Fibroblast of pulmonary artery (primary cell): ENCODE measurements around the gene RPL28.
"Not testable (repeated sequence)": the region's sequence is repeated elsewhere in the genome, so short reads cannot be mapped to it uniquely, and the experiment has no call there.

Source experiments
- DNase-seq: peaks from one replicate; pipeline ENCODE4 v3.0.0-alpha.2; 2010; ENCODE audit warnings: low read depth
- H3K4me3 ChIP-seq: replicated peaks from 2 replicates; pipeline ENCODE4 v1.5.1; 2011; ENCODE audit warnings: low read depth, mild to moderate bottlenecking, control low read depth, low read length, moderate library complexity
- TF ChIP-seq, protein P1 (sequence below): IDR thresholded peaks from 2 replicates; pipeline ENCODE4 v1.5.1; 2011; ENCODE audit warnings: mild to moderate bottlenecking, control low read depth, low read length, inconsistent platforms; ENCODE audit errors: missing control alignments

The RPL28 gene

GRCh38 chr19:55418185-55418584 is 32.5 kb downstream of the RPL28 start:
- H3K4me3 ChIP-seq, result no peak overlapping the region
- DNase-seq, result peak; percentile 88
- TF ChIP-seq, protein P1, sequence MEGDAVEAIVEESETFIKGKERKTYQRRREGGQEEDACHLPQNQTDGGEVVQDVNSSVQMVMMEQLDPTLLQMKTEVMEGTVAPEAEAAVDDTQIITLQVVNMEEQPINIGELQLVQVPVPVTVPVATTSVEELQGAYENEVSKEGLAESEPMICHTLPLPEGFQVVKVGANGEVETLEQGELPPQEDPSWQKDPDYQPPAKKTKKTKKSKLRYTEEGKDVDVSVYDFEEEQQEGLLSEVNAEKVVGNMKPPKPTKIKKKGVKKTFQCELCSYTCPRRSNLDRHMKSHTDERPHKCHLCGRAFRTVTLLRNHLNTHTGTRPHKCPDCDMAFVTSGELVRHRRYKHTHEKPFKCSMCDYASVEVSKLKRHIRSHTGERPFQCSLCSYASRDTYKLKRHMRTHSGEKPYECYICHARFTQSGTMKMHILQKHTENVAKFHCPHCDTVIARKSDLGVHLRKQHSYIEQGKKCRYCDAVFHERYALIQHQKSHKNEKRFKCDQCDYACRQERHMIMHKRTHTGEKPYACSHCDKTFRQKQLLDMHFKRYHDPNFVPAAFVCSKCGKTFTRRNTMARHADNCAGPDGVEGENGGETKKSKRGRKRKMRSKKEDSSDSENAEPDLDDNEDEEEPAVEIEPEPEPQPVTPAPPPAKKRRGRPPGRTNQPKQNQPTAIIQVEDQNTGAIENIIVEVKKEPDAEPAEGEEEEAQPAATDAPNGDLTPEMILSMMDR, result peak; percentile 78

DNA sequence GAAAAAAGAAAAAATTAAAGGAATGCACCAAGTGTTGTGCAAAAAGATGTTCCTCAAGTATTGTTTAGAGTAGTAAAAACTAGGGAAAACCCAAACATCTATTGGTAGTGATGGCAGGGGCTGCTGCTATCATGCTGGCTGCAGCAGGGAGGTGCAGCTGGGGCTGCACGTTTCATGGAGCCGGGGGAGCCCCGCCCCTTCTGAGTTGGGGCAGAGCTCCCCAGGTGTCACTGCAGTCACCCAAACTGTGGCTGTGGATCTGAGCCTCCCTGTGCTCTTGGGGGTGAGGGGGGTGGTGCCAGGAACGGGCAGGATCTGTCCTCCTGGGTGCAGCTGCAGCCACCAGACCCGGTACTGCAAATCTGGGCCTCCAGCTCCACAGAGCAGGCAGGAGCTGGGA is 33.4 kb downstream of the RPL28 start:
- no peak overlapping the region for H3K4me3 ChIP-seq
- TF ChIP-seq, protein P1, result no peak
- no peak for DNase-seq

DNA sequence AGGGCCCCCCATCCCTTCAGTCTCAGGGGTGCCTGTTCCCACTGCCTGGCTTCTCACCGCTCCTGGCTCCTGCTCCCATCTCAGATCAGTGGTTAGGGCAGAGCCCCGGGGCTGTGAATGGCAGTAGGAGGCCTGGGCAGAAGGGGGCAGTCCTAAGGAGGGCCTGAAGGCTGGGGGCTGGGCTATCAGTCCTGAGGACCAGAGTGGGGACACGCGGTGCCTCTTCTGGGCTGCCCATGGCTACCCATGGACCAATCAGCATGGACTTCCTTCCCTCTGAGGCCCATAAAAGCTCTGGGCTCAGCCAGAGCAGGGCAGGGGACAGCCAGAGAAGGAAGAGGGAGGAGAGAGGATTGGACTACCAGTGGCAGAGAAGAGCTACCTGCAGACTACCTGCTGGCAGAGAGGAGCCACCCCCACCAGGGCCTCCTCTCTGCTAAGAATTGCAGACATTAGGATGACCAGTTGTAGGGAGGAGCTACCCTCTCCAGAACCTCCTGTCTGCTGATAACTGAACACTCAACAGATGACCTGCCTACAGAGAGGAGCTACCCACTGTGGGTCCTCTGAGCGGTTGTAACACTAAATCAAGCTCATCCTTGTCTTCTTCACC is 34.0 kb downstream of the RPL28 start:
- H3K4me3 ChIP-seq, result no peak overlapping the region
- no peak for DNase-seq
- TF ChIP-seq, protein P1, result no peak

GRCh38 chr19:55421281-55421680 is 35.5 kb downstream of the RPL28 start:
- DNase-seq, result not testable (repeated sequence)

DNA sequence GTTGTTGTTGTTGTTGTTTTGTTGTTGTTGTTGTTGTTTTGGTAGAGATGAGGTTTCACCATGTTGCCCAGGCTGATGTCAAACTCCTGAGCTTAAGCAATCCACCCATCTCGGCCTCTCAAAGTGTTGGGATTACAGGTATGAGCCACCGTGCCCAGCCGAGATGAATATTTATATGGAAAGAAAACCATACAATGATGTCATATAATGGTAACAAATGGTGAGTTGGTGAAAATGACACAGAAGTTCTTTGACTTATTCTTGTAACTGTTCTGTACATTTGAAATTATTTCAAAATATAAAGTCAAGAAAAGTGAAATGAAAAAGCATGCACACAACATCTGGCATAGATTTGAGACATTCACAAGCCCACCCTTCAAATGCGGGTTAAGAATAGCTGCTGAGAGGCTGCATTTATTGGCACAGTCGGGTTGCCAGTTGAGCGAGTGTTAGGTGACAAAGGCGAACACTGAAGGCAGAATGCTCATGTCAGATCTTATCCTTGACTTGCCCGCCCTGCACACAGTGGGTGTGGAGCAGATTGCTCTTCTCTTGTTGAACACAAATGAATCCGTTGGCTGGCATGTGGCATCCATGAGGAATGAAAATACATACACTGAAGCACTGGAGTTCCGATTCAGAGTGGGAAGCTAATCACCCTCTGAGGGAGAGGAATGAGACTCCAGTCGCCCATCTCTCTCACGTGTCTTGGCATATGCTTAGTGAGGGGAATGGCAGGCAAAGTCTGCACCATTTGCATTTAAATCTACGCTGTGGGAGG is 37.7 kb downstream of the RPL28 start:
- TF ChIP-seq, protein P1, result no peak
- no peak overlapping the region for H3K4me3 ChIP-seq
- no peak for DNase-seq

More at GRCh38 chr19:55421281-55421680, 35.5 kb downstream of the RPL28 start:
- H3K4me3 ChIP-seq, result not testable (repeated sequence)

DNA sequence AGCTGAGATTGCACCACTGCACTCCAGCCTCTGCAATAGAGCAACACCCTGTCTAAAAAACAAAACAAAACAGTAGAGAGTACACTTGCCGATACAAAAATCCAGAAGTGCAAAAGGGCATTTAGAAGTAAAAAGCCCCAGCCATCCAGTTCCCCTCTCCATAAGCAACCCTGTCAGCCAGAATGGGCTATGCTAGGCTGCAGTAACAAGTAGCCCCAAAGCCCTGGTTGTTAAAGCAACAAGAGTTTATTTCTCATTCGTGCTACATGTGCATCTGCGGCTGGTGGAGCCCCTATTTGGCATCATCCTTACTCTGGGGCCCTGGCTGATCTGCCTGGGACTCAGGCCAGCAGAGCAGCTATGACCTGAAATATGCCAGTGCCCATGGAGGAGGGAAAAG is 38.8 kb downstream of the RPL28 start:
- TF ChIP-seq, protein P1, result no peak
- no peak overlapping the region for H3K4me3 ChIP-seq
- DNase-seq, result no peak

DNA sequence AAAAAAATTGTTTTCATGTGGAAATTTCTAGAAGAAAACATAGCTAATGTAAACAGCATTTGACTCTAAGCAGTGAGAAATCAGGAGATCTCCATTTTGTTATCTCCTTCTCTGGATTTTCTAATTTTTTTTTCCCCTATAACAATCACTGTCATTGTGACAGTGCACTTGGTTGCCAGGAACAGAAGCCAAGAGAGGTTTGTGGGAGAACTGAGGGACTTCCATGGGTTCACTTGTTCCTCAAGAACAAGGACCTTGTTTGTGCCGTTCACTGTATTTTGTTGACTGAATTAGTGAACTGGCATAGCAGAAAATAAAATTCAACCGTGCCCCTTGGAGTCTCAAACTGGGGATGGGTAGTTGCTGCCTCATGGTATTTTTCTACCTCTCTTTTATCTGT is 40.3 kb downstream of the RPL28 start:
- no peak for DNase-seq
- TF ChIP-seq, protein P1, result no peak
- no peak overlapping the region for H3K4me3 ChIP-seq
